Stimulated activated CD8-positive, alpha-beta memory T cell treated with anti-CD3 and anti-CD28 coated beads, Interleukin-12 subunit alpha, Interleukin-12 subunit beta, amount 100 ng/mL, for 24 hours (primary cell): Measurements from ENCODE around the gene NEFH.
"Not testable (repeated sequence)": the region's sequence is repeated elsewhere in the genome, so short reads cannot be mapped to it uniquely, and the experiment has no call there.

Experiments
- DNase-seq: peaks from one replicate; pipeline ENCODE4 v3.0.0-alpha.2; 2020; ENCODE audit errors: extremely low read depth

NEFH gene

DNA sequence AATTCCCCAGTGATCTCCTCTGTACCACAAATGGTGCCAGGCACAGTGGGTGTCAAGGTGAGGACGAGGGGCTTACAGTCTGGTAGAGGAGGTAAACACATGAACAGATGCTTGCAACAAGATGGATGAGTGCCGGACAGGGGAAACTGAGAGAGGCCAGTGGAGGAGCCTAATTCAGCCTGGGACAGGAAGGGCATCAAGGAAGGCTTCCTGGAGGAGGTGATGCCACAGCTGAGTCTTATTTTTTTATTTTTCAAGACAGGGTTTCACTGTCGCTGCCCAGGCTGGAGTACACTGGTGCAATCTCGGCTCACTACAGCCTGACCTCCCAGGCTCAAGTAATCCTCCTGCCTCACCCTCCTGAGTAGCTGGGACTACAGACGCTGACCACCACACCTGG, 18.8 kb upstream of the NEFH start:
- DNase-seq = no peak

DNA sequence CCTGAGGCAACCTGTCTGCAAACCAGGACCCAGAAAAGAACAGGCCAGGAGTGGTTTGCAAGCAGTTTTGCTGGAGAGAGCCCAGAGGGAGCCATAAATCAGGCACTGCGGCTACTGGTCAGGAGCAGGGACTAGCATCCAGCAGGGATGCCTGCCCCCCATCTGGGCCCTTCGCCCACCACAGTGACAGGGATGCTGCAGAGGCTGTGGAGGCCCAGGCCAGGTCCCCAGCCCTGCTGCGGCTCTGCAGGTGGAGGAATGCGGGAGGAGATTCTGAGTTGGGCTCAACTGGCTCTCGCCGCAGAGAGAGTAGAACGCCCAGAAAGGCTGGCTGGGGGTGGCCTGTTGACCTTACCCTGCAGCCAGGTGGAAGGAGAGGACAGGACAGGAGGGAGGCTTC, 16.4 kb upstream of the NEFH start:
- no peak for DNase-seq

DNA sequence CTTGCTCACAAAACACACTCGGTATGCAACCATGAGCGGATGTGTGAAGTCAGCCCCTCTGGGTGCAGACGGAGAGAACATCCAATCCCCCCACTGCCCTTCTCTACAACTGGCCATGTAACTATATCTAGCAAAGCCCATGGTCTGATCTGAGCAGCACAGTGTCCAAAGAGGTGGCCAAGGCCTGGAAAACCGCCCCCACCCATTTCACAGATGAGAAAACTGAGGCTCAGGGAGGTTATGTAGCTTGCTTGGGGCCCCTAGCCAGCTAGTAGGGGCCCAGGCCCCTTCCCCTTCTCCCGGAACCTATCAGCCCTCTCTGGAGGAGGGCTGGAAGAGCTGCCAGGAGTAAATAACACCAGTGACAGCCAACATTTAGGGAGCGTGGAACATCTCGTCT, 15.4 kb upstream of the NEFH start:
- DNase-seq = no peak

DNA sequence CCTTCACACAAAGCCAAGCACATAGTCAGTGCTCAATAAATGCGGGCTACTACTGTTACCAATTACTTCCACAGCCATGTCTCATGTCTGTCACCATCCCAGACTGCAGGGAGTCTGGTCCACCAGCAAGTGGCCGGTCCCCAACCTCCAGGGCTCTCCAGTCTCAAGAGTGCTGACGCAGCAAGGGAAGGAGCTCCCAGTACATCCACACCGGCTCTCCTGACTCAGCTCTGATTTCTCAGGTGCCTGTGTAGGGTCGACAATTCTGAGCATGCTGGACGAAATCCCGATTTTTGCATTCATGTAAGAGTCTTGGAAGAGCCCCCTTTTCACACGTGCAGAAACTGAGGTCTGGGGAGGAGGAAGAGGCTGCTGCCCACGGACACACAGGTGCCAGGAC, 10.3 kb upstream of the NEFH start:
- no peak for DNase-seq

DNA sequence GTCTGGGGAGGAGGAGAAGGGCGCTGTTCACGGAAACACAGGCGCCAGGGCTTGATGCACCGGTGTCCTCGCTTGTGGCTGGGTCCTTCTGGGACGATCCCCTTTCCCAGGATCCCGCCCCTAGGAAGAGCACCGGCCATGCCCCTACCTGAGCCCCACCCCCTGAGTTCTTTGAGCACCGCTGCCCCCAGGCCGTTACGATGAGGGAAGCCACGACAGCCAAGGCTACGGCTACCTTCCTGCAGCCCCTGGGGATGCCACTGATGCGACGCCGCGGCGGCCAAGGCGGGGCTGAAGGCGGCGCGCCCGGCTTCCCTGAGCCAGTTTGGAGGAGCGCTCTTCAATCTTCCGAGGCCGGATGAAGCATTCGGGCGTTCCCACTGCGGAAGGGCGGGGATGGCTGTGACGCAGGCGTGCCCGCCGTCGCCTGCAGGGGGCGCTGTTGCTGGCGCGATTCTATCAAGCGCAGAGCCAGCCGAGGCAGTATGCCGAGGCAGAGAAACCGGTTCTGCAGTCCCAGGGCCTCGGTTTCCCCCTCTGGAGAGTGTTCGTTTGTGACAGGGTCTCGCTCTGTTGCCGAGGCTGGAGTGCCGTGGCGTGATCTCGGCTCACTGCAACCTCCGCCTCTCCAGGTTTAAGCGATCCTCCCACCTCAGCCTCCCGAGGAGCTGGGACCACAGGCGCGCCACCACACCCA, 9.7 kb upstream of the NEFH start:
- peak; percentile 27 for DNase-seq

DNA sequence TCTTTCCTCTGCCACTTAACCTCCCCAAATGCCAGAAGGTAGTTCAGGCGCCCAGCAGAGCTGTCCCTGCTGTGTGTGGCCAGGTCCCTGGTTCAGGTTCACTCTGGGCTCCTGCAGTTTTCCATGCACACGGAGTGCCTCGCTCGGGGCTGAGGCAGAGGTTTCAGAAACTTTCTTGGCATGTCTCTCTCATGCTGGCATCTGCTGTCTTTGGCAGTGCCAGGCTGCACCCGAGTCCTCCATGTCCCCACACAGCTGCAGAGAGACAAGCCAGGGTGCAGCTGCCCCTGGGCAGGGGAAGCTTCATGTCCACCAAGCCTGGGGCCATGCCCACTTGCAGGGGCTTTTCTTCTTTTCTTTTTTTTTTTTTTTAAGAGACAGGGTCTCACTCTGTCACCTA, 7.0 kb upstream of the NEFH start:
- DNase-seq = no peak

DNA sequence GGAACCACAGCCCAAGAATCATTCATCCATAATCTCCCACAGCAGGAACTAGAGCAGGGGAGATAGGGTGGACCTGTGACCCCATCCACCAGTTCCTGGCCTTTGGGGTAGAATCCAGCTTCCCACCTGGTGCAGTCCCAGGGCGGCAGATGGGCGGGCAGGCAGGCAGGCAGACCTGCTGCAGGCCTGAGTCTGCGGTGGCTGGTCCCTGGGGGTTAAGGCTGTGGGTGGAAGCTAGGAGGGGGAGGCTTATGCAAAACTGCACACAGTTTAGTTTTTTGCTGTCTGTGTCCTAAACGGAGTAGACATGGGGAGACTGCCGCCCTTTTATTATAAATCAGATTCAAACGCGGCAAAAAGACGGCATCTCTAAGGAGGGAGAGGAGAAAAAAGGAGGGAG, 4.5 kb upstream of the NEFH start:
- DNase-seq = no peak

DNA sequence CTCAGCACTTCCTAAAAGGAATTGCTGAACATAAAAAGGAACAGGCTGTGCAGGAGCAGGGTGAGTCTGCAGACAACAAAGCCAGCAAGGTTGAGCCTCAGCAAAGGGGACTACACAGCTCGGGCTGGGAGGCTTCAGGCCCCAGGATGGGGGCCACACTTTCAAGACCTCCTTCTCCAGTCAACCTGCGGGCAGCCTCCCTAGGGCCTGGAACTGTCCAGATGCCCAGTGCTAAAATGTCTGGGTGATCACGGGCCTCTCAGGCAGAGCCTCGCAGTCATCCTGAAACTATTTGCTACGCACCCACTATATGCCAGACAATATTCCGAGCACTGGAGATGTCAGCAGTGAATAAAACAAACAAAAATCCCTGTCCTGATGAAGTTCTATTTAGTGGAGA, 3.9 kb upstream of the NEFH start:
- no peak for DNase-seq

DNA sequence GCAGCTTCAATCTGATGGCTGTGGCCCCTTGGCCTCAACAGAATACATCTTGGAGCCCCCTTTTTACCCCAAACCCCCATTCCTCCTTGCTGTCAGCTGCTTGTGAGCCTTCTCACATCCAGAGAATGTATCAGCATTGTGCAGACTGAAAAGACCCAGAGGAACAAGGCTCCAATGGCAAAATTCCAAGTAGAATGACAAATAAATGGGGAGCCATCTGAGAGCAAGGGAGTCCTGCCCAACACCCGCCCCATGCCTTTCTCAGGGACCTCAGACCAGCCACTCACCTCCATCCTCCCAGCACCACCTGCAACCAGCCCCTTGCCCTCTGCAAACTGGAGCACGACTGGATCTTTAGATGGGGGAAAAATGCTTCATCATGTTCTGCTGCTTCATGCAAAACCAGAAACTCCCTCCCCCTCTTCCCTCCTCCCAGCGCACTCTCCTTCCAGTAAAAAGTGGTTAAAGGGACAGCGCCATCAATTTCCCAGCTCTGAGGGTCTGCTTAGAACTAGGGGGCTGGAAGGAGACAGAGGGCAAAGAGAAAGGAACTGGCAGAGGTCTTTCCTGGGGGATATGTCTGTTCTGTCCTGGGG, 2.2 kb upstream of the NEFH start:
- no peak for DNase-seq

DNA sequence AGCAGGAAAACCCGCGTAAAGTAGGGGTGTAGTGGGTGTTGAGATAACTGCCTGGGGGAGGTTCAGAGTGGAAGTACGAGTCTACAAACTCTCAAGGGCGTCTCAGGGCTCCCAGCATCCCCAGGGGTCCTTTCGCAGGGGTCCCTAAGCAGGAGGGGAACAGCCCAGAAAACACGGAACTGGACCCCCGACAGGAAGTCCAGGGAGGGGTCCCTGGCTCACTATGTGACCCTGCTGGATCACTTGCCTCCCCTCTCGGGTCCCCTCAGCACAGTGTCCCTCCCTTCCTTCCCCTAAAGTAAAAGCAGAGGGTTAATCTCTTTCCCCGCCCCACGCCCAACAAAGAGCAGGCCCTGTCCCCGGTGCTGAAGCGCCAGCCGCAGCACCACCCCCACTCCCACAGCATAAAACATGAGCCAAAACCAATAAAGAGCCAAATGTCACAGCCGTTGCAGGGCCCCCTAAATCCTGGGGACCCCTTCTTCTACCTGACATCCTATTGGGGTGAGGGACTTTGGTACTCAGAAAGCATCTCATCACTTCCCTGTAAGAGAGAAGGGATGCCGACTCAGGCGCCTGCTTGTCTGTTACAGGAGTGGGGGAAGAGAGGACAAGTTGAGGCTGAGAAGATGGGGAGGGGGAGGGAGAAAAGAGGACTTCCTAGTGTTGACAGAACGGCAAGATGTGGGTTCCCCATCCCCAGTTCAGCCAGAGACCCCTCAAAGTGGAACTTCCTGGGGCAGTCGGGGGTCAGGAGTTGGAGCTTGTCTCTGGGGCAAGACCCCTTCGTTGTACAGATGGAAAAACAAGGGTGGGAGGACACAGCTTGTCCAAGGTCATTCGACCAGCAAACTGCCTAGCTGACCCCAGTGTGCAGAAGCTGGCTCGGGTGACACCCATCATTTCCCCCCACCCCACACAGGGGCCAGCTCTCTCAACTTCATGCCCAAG, 1.4 kb upstream of the NEFH start:
- DNase-seq = no peak

DNA sequence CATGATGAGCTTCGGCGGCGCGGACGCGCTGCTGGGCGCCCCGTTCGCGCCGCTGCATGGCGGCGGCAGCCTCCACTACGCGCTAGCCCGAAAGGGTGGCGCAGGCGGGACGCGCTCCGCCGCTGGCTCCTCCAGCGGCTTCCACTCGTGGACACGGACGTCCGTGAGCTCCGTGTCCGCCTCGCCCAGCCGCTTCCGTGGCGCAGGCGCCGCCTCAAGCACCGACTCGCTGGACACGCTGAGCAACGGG, 169 bp downstream of the NEFH start:
- no peak for DNase-seq

DNA sequence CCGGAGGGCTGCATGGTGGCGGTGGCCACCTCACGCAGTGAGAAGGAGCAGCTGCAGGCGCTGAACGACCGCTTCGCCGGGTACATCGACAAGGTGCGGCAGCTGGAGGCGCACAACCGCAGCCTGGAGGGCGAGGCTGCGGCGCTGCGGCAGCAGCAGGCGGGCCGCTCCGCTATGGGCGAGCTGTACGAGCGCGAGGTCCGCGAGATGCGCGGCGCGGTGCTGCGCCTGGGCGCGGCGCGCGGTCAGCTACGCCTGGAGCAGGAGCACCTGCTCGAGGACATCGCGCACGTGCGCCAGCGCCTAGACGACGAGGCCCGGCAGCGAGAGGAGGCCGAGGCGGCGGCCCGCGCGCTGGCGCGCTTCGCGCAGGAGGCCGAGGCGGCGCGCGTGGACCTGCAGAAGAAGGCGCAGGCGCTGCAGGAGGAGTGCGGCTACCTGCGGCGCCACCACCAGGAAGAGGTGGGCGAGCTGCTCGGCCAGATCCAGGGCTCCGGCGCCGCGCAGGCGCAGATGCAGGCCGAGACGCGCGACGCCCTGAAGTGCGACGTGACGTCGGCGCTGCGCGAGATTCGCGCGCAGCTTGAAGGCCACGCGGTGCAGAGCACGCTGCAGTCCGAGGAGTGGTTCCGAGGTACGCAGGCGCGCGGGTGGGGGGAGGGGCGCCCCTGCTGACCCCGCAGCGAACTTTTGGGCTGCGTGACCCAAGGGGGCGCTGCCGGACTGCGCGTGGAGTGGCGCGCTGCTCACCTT, 670 bp downstream of the NEFH start:
- DNase-seq = no peak

DNA sequence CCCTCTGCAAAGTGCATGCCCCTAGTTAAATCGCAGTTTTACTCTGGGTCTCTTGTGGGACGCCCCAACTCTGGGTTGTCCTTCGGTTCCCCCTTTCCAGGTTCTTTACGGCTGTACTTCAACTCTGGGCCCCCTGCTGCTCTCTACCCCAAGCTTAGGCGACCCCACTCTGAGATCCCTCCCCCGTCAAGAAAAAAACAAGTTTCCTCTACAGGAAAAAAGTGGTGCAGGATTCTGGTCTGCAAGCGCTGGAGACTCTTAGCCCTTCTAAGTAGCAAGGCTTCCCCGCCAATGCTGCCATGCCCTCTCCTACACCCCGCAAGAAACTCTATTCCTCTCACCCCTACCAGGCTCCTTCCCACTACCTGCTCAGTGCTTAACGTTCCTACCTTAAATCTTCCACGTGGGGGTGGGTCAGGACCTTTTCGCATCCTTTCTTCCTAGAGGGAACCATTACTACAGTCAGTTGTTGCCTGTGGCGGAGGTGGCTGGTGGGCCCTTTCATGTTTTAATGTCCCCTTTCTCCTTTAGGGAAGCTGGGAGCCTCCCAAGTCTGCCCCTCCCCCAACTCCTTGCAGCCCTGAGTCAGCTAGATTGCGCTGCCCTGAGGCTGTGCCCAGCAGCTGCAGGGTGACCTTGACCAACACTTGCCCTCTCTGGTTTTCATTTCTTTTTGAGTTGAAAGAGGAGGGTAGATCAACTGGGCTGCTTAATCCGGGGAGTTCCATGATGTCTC, 1.4 kb downstream of the NEFH start:
- no peak for DNase-seq

DNA sequence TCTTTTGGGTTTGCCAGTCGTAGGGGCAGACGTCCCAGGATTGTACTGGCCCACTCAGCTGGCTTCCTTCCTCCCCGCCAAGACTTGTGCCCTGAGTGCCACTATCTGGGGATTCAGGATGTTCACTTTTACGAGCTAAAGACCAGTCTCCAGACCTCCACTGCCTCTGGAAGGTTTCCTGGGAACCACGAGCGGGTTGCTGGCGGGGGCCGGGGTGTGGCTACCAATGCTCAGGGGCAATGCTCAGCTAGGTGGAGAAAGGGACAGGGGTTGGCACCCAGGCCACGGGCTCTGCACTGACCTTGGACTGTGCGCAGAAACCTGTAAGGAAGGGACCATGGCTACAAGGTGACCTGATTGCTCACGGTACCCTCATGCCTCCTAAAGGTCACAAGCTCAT, 2.2 kb downstream of the NEFH start:
- DNase-seq = no peak

DNA sequence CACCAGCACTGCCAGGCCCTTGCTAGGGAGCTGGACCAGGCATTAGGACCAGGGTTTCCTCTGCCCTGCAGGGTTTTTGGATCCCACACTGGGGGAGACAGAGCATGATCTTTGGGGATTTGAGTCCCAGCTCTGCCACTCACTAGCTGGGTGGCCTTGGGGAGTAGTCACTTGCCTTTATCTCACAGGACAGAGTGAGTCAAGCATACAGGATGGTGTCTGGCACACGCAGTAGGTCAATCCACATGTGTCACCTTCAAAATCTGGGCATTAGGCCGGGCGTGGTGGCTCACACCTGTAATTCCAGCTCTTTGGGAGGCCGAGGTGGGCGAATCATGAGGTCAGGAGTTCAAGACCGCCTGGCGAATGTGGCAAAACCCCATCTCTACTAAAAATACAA, 2.7 kb downstream of the NEFH start:
- DNase-seq = no peak

DNA sequence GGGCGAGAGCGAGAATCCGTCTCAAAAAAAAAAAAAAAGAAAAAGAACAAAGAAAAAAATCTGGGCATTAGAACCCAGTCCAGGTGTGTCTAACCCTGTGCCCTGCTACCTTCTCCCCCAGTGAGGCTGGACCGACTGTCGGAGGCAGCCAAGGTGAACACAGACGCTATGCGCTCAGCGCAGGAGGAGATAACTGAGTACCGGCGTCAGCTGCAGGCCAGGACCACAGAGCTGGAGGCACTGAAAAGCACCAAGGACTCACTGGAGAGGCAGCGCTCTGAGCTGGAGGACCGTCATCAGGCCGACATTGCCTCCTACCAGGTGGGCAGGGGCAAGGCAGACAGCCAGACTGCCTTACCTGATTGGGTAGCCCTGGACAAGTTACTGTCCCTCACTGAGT, 3.2 kb downstream of the NEFH start:
- no peak for DNase-seq

DNA sequence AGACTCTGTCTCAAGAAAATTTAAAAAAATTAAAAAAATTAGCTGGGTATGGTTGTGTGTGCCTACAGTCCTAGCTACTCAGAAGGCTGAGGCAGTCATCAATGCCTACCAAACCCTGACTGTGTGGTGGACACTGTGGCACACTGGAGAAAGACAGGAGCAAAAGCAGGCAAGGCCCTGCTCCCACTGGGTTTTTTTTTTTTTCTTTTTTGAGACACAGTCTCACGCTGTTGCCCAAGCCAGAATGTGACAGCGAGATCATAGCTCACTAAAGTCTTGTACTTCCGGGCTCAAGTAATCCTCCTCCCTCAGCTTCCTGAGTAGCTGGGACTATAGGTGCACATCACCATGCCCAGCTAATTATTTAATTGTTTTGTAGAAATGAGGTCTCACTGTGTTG, 4.6 kb downstream of the NEFH start:
- no peak for DNase-seq

DNA sequence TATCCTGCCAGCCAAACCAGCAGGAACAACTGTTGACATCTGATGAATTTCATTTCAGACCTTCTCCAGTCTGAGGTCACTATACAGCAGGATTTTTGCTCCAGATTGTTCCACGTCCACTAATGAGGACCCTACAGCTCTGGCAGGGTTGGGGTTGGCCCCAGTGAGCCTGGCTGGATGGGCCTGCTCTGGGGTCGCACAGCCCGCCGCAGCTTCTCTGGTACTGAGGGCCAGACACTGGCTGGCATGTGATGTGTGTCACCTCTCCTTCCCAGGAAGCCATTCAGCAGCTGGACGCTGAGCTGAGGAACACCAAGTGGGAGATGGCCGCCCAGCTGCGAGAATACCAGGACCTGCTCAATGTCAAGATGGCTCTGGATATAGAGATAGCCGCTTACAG, 5.4 kb downstream of the NEFH start:
- no peak for DNase-seq

DNA sequence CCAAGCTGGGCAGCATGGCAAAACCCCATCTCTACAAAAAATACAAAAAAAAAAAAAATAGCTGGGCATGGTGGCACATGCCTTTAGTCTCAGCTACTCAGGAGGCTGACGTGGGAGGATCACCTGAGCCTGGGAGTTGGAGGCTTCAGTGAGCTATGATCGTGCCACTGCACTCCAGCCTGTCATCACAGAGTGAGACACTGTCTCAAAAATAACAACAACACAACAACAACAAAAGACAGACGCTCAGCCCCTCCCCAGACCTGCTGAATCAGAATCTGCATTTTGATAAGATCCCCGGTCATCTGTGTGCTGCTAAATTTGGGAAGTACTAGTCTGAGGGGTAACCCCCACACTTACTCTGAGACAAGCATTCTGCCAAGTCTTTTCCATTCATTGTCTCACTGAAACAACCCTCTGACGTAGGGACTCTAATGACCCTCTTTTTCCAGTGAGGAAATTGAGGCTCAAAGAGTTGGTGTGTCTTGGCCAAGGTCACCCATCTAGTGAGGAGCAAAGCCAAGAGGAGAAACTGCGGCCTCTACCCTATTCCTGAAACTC, 7.5 kb downstream of the NEFH start:
- no peak for DNase-seq

DNA sequence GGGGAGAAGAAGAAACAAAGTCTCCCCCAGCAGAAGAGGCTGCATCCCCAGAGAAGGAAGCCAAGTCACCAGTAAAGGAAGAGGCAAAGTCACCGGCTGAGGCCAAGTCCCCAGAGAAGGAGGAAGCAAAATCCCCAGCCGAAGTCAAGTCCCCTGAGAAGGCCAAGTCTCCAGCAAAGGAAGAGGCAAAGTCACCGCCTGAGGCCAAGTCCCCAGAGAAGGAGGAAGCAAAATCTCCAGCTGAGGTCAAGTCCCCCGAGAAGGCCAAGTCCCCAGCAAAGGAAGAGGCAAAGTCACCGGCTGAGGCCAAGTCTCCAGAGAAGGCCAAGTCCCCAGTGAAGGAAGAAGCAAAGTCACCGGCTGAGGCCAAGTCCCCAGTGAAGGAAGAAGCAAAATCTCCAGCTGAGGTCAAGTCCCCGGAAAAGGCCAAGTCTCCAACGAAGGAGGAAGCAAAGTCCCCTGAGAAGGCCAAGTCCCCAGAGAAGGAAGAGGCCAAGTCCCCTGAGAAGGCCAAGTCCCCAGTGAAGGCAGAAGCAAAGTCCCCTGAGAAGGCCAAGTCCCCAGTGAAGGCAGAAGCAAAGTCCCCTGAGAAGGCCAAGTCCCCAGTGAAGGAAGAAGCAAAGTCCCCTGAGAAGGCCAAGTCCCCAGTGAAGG, 9.2 kb downstream of the NEFH start:
- DNase-seq = not testable (repeated sequence)

DNA sequence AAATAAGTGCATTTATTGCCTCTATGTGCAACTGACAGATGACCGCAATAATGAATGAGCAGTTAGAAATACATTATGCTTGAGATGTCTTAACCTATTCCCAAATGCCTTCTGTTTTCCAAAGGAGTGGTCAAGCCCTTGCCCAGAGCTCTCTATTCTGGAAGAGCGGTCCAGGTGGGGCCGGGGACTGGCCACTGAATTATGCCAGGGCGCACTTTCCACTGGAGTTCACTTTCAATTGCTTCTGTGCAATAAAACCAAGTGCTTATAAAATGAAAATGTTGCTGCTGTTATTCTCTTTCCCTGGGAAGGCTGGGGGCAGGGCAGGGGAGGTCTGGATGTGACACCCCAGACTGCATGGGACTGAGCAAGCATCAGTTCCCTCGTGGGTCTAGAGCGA, 11.0 kb downstream of the NEFH start:
- DNase-seq = no peak
